Activated T-helper 9 cell treated with anti-CD3 and anti-CD28 coated beads, Interleukin-2, amount 50 U/mL, for 16 hours (primary cell): ENCODE measurements around the gene SOWAHA.

Source experiments
- DNase-seq: peaks from one replicate; pipeline ENCODE4 v3.0.0-alpha.2; 2020; ENCODE audit warnings: low read depth

The SOWAHA gene

DNA sequence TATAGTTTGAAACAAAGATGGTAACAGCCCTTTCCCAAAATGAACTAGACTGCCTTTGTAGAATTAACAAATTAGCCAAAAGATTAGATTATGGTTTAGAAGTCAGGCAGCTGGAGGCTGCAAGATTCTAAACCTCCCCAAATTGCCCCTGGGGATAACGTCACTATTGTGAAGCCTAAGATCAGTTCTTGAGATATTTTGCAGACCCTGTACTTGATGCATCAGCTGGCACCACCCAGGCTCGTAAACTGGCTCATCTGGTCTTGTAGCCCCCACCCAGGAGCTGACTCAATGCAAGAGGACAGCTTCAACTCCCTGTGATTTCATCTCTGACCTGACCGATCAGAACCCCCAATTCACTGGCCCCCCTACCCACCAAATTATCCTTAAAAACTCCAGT lies 4.2 kb upstream of the SOWAHA start:
- DNase-seq, result no peak

DNA sequence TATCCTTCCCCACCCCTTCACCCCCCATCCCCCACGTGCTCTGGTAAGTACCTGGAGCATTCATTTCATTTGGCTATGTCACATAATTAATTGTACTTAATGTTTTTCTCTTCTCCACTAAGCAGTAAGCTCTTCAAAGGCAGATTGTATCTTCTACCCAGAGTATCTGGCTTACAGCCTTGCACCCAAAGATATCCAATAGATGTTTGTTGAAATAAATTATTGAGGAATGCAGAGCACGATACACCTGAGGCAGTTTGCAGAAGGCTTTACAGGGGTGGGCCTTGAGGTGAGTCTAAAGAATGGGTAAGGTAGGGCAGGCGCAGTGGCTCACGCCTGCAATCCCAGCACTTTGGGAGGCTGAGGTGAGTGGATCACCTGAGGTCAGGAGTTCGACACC lies 2.5 kb upstream of the SOWAHA start:
- DNase-seq, result no peak

DNA sequence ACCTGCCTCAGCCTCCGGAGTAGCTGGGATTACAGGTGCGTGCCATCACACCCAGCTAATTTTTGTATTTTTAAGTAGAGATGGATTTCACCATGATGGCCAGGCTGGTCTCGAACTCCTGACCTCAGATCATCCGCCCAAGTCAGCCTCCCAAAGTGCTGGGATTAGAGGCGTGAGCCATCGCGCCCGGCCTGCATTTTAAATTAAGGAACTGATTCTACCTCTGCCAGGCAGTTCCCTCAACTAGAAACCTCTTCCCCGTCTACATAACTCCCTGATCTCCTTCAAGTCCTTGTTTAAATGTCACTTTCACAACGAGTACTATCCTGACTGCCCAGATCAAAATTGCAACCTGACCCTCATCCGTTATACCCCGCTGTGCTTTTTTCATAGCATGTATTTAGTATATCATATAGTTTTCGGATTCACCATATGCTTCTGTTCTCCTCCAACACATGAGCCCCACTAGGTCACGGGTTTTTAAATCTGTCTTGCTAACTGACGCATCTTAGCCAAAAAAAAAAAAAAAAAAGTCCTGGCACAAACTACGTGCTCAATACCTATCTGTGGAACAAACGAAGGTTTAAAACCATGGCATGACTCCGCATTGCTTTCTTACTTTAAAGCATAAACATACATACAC lies 858 bp upstream of the SOWAHA start:
- no peak for DNase-seq

DNA sequence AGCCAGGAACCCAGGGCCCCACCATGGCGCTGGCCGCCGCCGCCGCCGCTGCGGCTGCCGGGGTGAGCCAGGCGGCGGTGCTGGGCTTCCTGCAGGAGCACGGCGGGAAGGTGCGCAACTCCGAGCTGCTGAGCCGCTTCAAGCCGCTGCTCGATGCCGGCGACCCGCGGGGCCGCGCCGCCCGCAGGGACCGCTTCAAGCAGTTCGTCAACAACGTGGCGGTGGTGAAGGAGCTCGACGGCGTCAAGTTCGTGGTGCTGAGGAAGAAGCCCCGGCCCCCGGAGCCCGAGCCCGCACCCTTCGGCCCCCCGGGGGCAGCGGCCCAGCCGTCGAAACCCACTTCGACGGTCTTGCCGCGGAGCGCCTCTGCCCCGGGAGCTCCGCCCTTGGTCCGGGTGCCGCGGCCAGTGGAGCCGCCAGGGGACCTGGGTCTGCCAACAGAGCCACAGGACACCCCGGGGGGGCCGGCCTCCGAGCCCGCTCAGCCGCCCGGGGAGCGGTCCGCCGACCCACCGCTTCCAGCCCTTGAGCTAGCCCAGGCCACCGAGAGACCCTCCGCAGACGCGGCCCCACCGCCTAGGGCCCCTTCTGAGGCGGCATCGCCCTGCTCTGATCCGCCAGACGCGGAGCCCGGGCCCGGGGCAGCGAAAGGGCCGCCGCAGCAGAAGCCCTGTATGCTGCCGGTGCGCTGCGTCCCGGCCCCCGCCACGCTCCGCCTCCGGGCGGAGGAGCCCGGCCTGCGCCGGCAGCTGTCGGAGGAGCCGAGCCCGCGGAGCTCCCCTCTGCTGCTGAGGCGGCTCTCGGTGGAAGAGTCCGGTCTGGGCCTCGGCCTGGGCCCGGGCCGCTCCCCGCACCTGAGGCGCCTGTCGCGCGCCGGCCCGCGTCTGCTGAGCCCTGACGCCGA lies 749 bp downstream of the SOWAHA start:
- no peak for DNase-seq

DNA sequence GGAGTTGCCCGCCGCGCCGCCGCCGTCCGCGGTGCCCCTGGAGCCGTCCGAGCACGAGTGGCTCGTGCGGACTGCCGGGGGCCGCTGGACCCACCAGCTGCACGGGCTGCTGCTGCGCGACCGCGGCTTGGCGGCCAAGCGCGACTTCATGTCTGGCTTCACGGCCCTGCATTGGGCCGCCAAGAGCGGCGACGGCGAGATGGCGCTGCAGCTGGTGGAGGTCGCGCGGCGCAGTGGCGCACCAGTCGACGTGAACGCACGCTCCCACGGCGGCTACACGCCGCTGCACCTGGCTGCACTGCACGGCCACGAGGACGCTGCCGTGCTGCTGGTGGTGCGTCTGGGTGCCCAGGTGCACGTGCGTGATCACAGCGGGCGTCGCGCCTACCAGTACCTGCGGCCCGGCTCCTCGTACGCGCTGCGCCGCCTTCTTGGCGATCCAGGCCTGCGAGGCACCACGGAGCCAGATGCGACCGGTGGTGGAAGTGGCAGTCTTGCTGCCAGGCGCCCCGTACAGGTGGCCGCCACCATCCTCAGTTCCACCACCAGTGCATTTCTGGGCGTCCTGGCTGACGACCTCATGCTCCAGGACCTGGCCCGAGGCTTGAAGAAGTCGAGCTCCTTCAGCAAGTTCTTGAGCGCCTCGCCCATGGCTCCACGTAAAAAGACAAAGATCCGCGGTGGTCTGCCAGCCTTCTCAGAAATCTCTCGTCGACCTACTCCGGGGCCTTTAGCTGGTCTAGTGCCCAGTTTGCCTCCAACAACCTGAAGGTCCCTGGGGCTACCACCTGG lies 1.6 kb downstream of the SOWAHA start:
- no peak for DNase-seq

DNA sequence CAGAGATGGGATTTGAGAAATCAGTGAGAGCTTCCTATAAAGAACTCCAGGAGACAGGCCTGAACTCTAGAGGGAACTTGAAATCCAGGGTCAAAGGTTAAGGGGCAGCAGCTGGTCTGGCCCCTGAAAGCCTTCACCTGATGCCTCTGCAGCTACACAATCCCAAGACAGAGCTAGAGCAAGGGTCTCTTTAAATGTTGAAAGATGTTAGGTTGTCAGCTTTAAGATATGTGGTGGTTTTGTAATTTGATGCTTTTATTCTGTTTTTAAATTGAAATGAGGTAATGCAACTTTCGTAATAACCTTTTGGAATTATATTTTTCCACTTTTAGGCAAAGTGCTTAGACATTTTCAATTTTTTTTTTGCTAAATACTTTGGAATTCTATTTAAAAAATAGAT lies 2.4 kb downstream of the SOWAHA start:
- DNase-seq, result no peak

DNA sequence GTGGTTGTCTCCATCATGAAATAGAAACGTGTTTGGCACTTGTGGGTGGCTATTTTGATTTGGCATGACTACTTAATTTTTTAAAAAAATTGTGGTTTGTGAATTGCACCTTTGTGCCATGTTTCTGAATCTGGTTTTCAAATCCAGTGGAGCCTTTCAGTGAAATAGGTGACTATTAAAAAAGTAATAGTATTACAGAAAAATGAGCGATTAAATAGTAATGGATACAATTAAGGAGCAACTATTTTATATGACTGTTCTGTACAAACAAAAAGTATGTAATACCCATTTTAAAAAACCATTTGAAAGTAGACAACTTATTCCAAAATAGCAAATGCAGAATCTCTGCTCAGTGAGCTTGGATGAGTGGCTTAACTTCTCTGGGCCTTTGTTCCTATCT lies 3.0 kb downstream of the SOWAHA start:
- no peak for DNase-seq

DNA sequence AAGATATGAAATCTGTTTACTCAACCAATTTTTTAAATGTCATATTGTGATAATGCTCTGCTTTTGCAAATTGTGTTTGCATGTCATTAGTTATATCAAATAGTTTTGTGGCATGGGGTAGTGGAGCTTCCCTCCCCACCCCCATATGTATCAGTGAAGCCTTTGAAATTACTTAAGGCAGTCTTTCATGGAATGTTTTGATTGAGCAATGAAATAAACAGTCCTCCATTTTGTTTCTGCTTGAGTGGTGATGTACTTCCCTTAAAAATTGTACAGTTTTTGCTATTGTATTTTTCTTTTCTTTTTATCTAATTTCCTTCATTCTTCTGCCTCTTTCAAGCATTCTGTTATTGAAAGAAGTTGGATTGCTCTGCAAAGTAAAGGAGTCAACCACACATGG lies 3.5 kb downstream of the SOWAHA start:
- DNase-seq, result no peak

DNA sequence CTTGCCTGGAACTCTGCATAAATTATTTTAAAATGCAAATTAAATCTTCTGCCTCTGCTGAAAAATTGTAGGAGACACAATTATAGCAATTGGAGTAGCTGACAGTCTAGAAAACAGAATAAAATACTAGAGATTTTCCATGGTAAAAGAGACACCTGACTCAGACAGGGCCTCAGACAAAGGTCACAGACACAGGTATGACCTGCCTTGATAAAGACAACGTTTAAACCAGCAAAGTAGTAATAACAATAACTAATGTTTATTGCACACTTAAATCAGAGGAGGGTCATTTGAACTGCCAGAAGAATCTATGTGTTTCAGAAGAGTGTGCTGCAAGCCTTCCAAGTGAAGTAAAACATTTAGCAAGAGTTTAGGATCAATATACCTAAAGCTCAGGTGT lies 3.9 kb downstream of the SOWAHA start:
- DNase-seq, result no peak

DNA sequence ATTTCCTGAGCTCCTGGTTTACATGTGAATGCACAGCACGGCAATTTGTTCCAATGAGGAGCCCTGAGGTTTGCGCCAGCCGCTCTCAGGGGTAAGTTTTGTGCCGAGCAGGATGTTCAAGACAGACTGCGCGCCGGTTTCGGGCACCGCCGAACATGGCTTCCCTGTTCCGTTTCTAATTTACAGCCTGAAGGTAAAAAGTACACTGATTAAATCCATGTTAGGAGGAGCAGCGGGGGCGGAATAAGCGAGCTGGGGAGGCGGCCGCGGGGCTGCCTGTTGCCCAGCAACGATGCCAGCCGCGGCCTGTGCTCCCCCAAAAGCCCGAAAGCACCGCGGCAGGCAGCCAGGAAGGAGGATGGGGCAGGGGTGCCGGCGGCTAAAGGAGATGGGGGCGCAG lies 6.4 kb downstream of the SOWAHA start:
- no peak for DNase-seq

DNA sequence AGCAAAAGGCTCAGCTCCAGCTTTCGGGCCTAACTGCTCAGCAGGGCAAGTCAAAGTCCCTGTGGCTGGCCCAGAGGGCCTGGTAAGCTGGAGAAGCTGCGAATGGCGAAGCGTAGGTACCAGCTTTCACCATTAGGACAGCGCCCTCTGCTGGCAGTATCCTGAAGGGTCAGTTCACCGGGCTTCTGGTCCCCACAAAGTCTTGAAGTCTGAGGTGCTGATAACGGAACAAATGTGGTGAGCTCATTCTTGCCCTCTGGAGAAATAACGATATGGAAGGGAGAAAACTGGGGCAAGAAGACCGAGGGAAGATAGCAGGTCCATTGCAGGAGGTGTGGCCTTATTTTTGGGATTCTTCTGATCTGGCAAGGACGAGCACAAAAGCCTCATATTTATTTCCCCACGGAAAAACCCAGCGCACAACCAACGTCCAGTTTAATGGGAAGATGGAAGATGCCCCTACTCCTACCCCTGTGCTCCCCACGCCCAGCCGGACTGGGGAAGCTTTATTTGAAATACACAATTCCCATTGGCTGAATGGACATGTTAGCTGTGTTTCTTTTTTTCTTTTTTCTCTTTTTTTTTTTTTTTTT lies 7.2 kb downstream of the SOWAHA start:
- DNase-seq, result peak; percentile 78

DNA sequence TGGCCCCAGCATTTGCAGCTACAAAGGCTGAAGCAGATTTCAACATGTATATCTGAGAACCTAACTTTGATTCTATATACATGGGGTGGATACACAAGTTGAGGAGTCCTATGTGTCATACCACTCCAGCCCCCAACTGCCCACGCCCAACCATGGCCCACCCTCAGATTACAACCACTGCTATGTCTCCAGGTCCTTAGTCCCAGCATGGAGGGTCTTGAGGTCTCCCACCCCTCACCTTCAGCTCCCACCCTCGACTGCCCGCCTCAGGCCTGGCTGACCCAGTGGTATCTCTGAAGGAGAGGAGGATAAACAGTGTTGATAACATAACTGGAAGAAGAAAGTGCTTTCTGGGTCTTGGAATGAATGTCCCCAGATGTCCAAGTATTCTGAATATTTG lies 8.2 kb downstream of the SOWAHA start:
- DNase-seq, result no peak

DNA sequence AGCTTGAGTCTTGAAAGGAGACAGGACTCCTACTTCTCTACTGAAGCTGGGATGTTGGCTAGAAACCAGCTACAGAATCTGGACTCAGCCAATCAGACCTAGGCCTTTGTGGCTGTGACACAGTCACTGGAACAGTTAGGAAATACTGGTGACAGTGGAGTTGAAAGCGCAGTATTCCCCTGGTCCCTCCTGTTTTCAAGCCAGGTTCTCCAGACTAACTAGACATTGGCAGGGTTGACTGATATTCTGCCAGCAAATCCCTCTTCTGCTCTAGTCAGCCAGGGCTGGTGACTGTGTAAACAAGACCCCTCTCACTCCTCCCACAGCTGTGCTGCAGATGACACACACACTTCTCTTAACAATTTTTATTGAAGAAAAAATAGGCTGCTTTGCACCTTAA lies 8.7 kb downstream of the SOWAHA start:
- DNase-seq, result no peak

DNA sequence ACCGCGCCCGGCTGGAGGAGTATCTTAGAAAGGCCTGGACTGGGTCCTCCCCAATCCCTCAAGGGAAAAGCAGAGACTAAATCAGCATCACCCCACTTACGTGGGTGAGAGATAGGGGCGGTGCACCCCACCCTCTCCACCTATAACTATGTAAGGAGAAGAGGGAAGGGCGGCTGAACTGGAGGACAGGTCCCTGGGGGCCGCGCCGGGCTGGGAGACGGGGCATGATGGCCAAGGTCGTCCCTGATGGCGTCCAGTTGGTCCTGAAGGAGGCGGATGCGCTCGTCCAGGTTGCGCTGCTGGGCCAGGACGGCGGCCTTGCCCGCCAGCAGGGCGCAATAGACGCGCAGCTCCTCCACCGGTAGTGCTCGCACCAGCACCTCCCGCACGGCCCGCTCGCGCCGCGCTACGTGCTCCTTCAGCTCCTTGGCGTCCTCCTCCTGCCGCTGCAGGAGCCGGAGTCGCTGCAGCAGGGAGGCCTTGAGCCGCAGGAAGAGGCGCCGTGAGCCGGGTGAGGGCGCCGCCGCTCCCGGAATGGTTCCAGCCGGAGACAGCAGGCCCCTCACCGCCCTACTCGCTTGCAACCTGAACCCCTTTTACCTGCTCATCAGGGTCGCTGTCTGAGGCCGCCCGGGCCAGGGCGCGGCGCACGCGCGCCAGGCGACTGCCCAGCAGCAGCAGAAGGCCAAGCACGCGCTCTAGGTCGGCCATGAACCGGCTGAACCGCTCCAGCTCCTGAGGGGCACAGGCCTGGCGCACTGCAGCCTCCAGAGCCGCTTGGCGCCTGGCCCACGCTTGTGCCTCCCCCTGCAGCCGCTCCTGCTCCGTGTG lies 9.8 kb downstream of the SOWAHA start:
- no peak for DNase-seq

DNA sequence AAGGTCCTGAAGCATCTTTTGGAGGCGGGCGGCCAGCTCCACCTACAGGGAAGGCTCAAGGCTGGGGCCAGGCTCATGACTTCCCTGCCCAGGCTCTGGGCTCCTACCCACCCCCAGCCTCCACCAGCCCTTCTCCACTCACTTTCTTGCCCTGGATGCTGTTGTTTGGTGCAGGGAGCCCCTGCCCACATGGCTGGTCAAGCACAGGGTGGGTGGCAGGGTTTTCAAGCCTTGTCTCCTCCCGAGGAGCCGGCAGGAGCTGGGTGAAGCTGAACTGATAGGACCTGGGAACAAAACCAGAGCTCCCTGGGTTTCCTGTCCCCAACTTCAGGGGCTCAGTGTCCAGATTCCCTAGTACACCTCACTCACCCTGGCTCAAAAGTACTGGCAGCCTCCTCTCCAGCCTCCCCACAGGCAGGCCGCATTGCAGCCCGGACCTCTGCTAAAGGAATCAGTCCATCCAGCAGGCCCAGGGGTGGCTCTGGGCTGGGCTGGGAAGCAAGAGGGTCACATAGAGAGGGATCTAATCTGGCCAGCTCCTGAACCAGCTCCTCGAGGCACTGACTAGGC lies 10.5 kb downstream of the SOWAHA start:
- DNase-seq, result no peak

DNA sequence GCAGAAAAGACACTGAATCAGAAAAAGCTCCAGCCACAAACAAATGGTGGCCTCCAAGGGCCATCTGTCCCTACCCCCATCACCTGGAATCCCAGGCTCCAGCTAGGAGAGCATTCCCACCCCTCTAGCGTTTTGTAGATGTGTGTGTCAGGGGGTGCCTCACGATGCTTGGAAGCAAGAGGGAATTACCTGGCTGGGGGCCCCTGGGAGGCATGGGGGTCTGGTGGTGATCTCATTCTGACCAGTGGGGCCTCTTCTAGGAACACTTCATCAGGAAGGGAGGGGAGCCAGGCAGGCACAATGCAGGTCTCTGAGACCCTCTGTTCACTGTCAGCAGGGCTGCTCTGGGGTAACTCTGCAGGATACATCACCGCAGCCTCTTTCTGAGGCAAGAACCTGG lies 11.3 kb downstream of the SOWAHA start:
- no peak for DNase-seq

DNA sequence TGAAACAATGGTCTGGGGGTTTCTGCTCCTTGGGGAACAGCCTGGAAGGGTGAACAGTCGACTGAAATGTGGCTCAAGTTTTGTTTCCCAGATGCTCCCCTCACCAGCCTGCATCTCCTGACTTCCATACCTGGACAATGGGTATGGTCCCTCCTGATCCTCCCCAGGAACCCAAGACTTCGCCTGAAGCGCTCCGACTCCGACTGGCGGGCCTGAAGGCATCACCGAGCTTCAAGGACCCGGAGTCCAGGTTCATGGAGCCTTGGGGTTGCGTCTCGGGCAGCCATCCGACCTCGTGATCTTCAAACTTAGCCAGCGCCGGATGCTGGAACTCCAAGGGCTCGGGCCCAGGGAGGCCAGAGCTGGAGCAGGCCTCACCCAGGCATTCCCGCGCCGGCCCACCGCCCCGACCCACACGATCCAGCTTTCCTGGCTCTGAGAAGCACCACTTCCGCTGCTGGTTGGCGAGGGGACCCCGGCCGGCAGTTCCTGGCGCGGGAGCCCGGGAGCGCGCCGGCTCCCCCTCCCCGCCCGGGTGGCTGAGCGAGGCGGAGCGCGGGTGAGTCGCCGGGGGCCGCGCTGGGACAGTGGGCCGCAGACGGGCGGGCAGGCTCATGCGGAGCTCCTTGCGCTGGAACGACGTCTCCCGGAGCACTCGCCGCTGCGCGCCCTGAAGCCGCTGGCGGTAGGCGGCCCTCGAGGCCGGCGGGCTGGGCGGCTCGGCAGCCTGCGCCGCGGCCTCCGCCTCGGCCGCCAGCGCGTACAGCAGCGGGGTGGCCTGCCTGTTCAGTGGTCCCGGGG lies 12.1 kb downstream of the SOWAHA start:
- DNase-seq, result no peak

DNA sequence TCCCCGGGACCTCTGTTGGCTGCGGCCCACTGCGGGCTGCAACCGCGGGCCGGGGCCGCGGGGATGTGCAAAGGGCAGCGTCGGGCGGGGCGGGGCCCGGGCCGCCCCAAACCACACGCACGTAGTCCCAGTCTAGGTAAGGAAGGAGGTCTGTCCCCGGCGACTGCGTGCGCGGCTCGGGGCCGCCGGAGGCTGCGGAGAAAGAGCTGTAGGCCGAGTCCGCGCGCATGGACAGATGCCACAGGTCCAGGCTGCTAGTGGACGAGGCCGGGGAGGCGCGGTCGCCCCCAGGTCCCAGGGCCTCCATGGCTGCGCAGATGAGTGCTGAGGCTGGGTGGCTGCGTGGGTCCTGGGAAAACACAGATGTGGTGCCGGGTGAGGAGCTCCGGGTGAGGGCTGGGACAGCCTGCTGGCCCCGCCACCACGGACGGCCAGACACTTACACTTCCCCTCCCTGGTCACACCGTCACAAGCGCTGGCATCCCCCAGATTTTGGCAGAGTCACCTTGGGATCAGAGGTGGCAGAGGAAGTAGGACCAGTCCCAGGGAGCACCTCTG lies 12.8 kb downstream of the SOWAHA start:
- DNase-seq, result no peak

DNA sequence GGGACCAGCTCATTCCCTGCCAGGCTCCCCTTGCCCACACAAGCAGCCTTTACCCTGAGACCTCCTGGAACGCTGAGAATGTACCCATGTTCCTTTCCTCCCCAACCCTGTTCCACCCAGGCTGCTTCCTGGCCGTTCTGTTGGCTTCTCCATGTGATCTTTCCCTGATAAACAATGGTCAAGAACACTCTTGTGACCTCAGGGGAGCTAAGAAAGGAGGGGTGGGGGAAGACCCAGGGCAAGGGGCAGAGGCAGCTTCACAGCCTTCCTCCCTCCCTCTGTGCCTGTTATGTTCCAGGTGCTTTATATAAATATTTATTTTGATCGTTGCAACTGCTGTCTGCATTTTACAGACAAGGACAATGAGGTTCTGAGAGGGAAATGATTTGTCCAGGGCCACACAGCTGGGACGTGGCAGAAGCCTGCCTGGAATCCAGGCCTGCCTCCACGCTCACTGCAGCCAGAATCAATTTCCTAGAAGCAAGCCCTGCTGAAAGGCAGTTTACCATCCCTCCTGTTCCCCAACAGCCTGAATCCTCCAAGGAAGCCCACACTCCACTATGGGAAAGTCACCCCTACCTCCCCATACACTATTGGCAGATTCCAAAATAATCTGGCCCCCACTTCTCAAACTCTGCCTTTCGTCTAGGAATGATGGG lies 13.5 kb downstream of the SOWAHA start:
- no peak for DNase-seq
